ENCODE data around the gene PNMA6A. TPM values are rescaled to one million over a fixed set of nuclear protein-coding genes. Genes with fewer than 3 reads are reported as not detected.

The PNMA6A gene
- total and polyA plus RNA-seq, 10 of the 15 experiments (the other 5 are each of a cell fraction or from before 2014, with no cell fraction given), result 0.03 to 0.23 (median 0.15) TPM; not detected in 7

- TF ChIP-seq RELB (IDR thresholded peaks at IDR 0.05; ENCODE audit: low read depth), result no peak
Observed at GRCh38 chrX:153057281-153057680, 15.0 kb upstream of the PNMA6A start (continued).

GRCh38 chrX:153059191-153060094 is 12.8 kb upstream of the PNMA6A start:
- intact Hi-C loops (cut with micrococcal nuclease; ENCODE audit: unreplicated experiment), result loop anchor here (5.0 kb wide), 1 partner anchor 258 kb away; no protein-coding TSS in a partner anchor
- no peak for ATAC-seq
- WGBS (ENCODE audit: insufficient coverage, insufficient replicate concordance, low lambda C conversion rate, missing lambda C conversion rate), result 34% methylated on average over 17 of the region's 18 CpGs
- TF ChIP-seq, protein P1, sequence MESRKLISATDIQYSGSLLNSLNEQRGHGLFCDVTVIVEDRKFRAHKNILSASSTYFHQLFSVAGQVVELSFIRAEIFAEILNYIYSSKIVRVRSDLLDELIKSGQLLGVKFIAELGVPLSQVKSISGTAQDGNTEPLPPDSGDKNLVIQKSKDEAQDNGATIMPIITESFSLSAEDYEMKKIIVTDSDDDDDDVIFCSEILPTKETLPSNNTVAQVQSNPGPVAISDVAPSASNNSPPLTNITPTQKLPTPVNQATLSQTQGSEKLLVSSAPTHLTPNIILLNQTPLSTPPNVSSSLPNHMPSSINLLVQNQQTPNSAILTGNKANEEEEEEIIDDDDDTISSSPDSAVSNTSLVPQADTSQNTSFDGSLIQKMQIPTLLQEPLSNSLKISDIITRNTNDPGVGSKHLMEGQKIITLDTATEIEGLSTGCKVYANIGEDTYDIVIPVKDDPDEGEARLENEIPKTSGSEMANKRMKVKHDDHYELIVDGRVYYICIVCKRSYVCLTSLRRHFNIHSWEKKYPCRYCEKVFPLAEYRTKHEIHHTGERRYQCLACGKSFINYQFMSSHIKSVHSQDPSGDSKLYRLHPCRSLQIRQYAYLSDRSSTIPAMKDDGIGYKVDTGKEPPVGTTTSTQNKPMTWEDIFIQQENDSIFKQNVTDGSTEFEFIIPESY (IDR thresholded peaks at IDR 0.05), result no peak
- TF ChIP-seq FOXK2 (IDR thresholded peaks at IDR 0.05) (no peak), ATF2 (IDR thresholded peaks at IDR 0.05; ENCODE audit: low read length) (no peak), CBFB (IDR thresholded peaks at IDR 0.05; ENCODE audit: low read depth) (no peak), BCL11A (IDR thresholded peaks at IDR 0.05; ENCODE audit: low read depth, low read length) (no peak), RB1 (IDR thresholded peaks at IDR 0.05; ENCODE audit: borderline replicate concordance) (no peak), CREB1 (IDR thresholded peaks at IDR 0.05; ENCODE audit: low read depth) (no peak), HDAC6 (IDR thresholded peaks at IDR 0.05; ENCODE audit: unreplicated experiment) (no peak)
- Histone ChIP-seq H2AFZ (ENCODE audit: control insufficient read depth, low read depth, low read length) (no peak overlapping the region), H3K36me3 (ENCODE audit: control insufficient read depth in 2 of 2, insufficient read depth in 2 of 2, low read length in 1 of 2) (no peaks in the 10 kb centered on the region), H3K79me2 (ENCODE audit: control insufficient read depth, insufficient read depth, low read length) (no peaks in the 10 kb centered on the region), H3K9ac (ENCODE audit: control insufficient read depth, insufficient read depth, low read length) (no peak overlapping the region), H3K9me3 (replicated peaks; ENCODE audit: control insufficient read depth, insufficient read depth, low read length) (no peaks in the 10 kb centered on the region), H3K27me3 (replicated peaks in 1 of 2; ENCODE audit: control insufficient read depth in 2 of 2, insufficient read depth in 2 of 2, low read length in 1 of 2) (no peaks in the 10 kb centered on the region), H3K4me2 (ENCODE audit: control insufficient read depth, insufficient read depth) (no peak overlapping the region), H3K4me1 (ENCODE audit: control insufficient read depth, insufficient read depth, low read length) (no peaks in the 10 kb centered on the region), H4K20me1 (ENCODE audit: control insufficient read depth, insufficient read depth) (no peaks in the 10 kb centered on the region), H3K4me3 (no peak overlapping the region), H3K27ac (ENCODE audit: control insufficient read depth, insufficient read depth) (no peak overlapping the region)
- in situ Hi-C loops (cut with MboI), result no loop called here
- CTCF ChIA-PET, result interaction anchor here (0.6 kb wide), 1 partner anchor 1718 kb away, joined by 3 read pairs; no protein-coding TSS in a partner anchor
- POLR2A ChIA-PET, result no interaction called here
- no peak for DNase-seq (ENCODE audit: low read depth, low spot score)
- no peak for FAIRE-seq
- RAD21 ChIA-PET (ENCODE audit: unreplicated experiment), result no interaction called here
- no TSS peak for BruUV-seq (replicated peaks)
- SMC1A ChIA-PET (ENCODE audit: uncharacterized antibody, unreplicated experiment), result no interaction called here

All from GM12878 (cell line).